Omental fat pad (tissue), 4 donors: ENCODE results near the gene MT1B. TPM values are rescaled to one million over a fixed set of nuclear protein-coding genes. Genes with fewer than 3 reads are reported as not detected.

Experiments
- ATAC-seq: fragments of 150-250 bp; one replicate; pipeline ENCODE4 v1.9.1; 2016; ENCODE audit warnings: mild to moderate bottlenecking, moderate library complexity; ENCODE audit not compliant: low FRiP score
- DNase-seq: peaks from one replicate; pipeline ENCODE4 v3.0.0-alpha.2; 2019; ENCODE audit warnings: low spot score
- total RNA-seq, 4 donors: library from RNA; depleted of rRNA; stranded (reverse); fragments of >200 nt; gene quantifications; one replicate each; pipeline ENCODE4 v1.1.0, GENCODE V29; 2016
- TF ChIP-seq, protein P1 (sequence below), 3 donors: fragments of 450-650 bp; IDR thresholded peaks; one replicate each; pipeline ENCODE4 v1.5.1; 2016 to 2017; ENCODE audit warnings: antibody characterized with exemption in 3 of 3, mild to moderate bottlenecking in 3 of 3, moderate library complexity in 2 of 3

The MT1B gene
- total RNA-seq, 4 donors from 2014 or later = not detected

DNA sequence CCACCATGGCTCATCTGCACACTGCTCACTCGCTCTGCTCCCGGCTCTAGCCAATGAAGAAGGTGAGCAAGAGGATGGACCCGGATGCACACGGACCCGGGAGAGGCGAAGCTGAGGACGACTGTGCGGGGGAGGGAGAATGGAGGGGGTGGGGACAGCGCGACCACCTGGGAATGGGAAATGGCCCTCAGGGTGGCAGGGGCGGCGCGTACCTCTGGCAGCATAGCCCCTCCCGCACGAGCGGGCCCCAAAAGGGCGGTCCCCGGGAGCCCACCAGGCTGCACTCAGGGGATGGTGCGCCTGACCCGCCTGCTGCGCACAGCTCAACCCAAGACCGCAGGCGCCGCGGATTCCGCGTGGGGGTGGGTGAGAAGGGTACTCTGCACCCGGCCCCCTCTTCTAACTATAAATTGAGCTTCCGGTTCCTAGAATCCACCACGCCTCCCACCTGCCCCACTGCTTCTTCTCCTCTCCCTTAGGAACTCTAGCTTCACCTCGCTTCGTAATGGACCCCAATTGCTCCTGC lies 24.1 kb downstream of the MT1B start:
- DNase-seq (no peak), ATAC-seq (peak; percentile 60)
- TF ChIP-seq, protein P1, sequence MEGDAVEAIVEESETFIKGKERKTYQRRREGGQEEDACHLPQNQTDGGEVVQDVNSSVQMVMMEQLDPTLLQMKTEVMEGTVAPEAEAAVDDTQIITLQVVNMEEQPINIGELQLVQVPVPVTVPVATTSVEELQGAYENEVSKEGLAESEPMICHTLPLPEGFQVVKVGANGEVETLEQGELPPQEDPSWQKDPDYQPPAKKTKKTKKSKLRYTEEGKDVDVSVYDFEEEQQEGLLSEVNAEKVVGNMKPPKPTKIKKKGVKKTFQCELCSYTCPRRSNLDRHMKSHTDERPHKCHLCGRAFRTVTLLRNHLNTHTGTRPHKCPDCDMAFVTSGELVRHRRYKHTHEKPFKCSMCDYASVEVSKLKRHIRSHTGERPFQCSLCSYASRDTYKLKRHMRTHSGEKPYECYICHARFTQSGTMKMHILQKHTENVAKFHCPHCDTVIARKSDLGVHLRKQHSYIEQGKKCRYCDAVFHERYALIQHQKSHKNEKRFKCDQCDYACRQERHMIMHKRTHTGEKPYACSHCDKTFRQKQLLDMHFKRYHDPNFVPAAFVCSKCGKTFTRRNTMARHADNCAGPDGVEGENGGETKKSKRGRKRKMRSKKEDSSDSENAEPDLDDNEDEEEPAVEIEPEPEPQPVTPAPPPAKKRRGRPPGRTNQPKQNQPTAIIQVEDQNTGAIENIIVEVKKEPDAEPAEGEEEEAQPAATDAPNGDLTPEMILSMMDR (IDR thresholded peaks at IDR 0.05) = no peak

DNA sequence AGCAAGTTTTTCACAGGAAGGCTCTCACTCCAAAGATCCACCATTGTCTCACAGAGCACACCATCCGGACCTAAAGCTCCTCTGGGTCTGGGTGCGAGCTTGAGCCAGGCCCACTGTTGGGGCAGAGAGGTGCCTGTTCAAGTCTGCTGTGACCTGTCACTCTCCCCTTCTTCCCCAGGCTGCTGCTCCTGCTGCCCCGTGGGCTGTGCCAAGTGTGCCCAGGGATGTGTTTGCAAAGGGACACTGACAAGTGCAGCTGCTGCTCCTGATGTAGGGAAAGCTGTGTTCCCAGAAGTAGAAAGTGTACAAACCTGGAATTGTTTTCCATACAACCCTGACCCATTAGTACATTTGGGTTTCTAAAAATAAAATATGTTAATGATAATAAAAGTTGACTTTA lies 25.8 kb downstream of the MT1B start:
- no peak for DNase-seq
- no peak for ATAC-seq
- TF ChIP-seq, protein P1 (IDR thresholded peaks at IDR 0.05) = no peak

DNA sequence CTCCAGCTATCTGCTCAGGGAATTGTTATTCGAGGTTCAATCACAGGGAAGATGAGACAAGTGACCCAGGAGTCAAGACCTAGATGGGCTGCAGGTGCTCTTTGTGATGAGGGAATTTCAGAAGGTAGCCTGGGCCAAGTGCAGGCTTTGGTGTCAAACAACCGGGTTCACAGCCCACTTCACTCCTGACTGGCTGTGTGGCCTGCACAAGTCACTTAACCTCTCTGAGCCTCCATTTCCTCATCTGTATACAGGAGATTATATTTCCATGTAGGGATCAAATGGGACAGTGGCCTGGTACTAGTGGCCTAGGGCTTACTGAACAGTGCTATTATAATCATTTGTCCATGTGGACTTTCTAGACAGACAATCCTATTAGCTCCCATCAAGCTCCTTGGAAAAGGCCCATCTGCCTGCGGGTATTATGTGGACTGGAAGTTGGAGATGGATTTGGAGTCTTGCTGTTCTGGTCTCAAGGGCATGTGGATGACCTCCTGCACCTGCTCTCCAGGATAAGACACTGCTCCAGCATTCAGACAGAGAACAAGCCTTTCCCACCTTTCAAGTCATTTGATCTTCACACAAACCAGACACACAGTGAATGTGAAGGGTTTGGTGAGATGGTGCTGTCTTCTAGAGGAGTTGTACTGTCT lies 27.5 kb downstream of the MT1B start:
- ATAC-seq = no peak
- no peak for DNase-seq

DNA sequence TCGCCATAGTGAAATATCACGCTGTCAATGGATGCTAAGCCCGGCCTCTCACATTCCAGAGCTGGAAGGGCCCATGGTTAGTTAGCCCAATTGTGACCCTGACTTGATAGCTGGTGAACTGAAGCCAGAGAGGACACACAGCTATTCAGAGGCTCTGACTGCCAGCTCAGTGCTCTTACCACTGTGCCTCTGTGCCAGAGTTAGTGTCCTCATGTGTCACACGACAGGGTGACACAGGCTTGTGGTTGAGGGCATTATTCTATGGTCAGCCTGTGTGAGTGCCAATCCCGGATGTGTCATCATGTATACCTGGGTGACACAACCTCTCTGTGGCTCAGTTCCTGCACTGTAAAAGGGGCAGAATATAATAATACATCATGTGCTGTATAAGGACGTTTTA lies 28.1 kb downstream of the MT1B start:
- DNase-seq (no peak), ATAC-seq (no peak)
- TF ChIP-seq, protein P1 (IDR thresholded peaks at IDR 0.05) = no peak

More for the DNA sequence above, 27.5 kb downstream of the MT1B start:
- TF ChIP-seq, protein P1 (IDR thresholded peaks at IDR 0.05) = no peak

DNA sequence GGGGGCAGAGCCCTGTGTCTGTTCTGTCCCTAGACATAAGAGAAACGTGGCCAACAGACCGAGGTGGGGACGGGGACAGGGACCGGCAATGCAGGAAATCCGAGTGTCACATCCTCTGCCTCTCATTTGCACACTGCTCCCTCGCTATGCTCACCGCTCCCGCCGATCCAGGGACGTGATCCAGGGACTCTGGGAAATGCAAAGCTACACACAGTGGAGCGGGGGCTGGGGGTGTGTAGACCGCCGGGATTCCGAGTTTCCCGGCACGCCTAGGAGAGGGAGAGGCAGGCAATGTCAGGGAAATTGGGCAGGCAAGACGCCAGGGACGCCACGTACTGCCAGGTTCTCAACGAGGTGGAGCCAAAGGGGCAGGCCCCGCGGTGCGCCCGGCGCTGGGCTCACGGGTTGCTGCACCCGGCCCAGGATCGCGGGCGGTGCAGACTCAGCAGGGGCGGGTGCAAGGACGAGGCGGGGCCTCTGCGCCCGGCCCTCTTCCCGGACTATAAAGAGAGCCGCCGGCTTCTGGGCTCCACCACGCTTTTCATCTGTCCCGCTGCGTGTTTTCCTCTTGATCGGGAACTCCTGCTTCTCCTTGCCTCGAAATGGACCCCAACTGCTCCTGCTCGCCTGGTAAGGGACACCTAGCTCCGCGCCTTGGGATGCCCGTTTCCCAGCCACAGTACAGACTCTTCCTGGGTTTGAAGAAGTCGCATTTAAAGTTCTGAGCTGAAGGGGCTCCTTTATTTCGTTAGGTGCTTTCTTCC lies 30.4 kb downstream of the MT1B start, which contains the start of gene MT1X:
TSS of gene MT1X (plus strand) at position 532 of the 764 bp plus-strand sequence. CDS start at position 603, 71 bp downstream.
- TF ChIP-seq, protein P1 (IDR thresholded peaks at IDR 0.05) = no peak

DNA sequence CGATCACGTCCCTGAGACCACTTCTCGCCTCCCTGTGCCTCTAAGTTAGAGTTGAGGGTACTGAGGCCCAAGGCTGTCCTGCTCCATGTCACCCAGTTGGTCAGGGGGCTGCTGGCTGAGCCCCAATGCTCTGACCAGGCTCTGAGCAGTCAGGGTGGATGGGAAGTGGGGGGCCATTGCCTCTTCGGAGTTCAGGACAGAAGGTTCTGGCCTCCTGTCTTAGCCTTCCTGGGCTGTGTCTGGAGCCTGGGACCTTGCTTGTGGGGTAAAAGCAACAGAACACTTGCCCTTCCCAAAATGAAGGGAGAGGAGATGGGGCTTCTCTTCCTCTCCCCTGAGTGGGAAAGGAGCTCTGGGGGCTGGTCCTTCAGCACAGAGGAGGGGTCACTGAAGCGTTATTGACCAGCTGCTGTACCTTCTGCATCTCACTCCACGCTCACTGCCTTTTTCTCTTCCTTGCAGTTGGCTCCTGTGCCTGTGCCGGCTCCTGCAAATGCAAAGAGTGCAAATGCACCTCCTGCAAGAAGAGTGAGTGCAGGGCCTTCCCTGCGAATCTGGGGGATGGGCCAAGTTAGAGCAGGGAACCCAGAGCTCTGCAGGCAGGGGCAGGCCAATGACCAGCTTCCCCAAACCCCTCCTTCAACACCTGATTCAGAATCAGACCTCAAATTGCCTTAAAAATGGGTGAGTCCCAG lies 31.2 kb downstream of the MT1B start:
- no peak for ATAC-seq
- DNase-seq = no peak
- TF ChIP-seq, protein P1 (IDR thresholded peaks at IDR 0.05) = no peak

More for the DNA sequence above, 30.4 kb downstream of the MT1B start, which contains the start of gene MT1X:
- DNase-seq (peak; percentile 92), ATAC-seq (peak; percentile 93)
